GM19397 (cell line): Measurements from ENCODE around the gene RFNG.

ENCODE experiments used
- ATAC-seq: cut with Tn5 transposase; IDR thresholded peaks from one replicate; pipeline ENCODE4 v1.9.1; 2021; ENCODE audit warnings: mild to moderate bottlenecking, moderate library complexity; ENCODE audit not compliant: unreplicated experiment

Gene RFNG, protein sequence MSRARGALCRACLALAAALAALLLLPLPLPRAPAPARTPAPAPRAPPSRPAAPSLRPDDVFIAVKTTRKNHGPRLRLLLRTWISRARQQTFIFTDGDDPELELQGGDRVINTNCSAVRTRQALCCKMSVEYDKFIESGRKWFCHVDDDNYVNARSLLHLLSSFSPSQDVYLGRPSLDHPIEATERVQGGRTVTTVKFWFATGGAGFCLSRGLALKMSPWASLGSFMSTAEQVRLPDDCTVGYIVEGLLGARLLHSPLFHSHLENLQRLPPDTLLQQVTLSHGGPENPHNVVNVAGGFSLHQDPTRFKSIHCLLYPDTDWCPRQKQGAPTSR

DNA sequence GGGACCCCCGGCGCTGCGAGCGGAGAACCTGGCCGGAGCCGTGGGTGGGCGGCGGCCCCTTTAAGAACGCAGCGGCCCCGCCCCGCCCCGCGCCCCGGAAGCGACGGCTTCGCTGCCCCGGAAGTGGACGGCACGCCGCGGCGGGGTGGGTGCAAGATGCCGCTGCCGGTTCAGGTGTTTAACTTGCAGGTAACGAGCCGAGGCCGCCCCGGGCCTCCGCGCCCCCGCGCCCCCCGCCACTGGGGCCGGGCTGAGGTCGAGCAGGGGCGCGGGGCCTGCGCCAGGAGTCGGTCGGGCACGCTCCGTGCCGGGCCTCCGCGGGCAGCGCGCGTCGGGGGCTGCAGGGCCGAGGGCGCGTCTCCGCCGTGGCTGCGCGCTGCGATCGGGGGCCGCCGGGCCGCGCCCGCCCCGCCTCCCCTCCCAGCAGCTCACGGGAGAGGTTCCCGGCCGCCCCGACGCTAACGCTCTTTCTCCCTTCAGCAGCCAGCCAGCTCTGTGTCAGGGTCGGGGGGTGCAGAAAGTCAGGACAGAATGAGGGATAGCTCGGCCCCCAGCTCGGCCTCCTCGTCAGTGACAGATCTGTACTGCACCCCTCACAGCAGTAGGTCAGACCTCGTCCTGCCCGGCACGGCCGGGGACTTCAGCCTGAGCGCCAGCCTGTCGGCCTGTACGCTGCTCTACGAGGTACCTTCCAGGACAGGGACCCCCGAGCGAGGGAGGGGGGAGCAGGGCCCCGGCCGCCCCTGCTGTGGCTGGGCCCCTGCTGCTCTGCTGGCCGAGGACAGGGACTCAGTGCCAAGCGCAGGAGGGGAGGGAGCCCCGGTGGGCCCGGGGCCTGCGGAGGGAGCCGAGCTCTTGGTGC is at the start of gene RFNG, which contains the start of gene GPS1:
Gene RFNG, minus strand, starts transcription at position 36 of the 862 bp plus-strand sequence. CDS start 45 bp downstream, outside the sequence.
Gene GPS1, plus strand, starts transcription at position 123 of the 862 bp plus-strand sequence. Its CDS starts 34 bp downstream, at position 157.
- peak; percentile 60 for ATAC-seq

DNA sequence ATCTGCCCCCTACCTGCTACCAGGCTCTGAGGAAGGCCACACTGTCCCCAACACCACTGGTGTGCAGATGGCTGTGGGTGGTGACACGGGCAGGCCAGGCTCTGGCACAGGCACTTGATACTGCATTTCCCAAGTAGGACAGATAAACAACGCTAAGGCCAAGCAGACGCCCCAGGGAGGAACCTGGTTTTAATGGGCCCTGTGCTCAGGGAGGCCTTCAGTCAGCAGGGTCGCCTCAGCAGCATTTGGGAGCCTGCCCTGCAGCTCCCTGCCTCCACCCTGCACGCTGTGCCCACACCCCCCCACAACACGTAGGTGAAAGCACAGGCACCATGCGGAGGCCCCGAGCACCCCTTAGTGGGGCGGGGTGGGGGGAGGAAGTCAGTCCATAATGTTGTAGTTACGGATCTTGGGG is 49.7 kb upstream of the RFNG start:
- ATAC-seq, result no peak

DNA sequence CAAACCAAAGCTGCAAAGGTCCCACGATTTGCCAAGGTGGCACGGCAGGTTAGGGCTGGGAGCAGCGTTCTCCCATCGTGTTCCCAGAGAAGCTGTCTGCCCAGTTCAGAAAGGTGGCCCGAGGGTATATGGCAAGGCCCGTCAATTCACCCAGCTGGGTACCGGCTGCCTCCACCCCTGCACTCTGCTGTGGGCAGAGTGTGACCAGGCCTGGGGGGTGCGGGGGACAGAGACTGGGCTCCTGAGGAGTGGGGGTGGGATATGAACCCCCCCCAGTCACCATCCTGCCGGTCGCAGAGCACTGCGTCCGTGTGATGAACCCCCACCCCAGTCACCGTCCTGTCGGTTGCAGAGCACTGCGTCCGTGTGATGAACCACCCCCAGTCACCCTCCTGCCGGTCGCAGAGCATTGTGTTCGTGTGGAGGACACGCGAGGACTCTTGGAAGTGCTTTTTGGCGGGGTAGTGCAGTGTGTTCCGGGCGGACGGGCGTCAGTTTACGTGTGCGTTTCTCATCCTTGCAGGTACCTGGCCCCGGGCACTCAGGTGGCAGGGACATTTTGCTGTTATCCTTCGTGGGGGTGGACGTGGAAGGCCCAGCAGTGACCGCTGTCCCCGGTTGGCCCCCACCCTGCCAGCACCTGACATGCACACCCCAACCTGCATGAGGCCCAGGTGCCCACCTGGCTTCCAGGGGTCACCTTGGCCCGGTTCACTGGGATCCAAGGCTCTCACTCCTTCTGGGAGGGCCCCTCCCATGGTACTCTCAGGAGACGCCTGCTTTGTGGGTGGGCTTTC is 49.1 kb upstream of the RFNG start:
- ATAC-seq, result no peak

DNA sequence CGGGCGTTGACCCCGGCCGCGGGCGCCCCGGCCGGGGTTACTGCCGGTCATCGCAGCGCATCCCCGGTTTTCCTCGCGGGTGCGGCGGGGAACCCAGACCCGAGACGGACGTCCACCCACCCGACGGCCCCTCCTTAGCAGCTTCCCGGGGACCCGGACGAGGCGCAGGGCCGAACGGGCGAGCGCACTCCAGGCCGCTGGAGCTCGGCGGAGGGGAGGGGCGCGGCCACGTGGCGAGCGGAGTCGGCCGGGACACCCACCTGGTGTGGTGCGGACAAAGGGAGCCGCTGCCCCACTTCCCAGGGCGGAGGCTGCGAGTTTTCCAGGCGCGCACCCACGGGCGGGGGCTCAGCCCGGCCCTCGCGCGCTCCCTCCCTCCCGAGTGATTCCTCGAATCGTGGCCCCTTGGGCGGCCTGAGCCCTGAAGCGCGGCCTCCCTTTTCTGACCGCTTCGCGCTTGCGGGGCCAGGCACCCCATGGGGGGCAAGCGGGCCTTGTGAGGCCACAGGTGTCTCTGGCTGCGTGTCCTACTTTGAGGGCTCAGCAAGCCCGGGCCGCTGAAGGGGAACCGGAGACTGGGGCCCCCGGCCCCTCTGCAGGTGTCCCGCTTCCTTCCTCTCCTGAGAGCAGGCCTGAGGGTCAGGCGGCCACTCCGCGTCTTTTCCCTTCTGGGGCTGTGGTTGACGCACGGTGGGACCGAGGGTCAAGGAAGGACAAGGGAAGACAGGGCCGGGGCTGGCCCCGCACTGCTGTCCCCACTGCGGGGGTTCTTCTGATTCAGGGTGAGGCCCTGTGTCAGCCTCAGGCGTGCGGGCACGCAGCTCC is 47.5 kb upstream of the RFNG start:
- peak; percentile 2 for ATAC-seq

DNA sequence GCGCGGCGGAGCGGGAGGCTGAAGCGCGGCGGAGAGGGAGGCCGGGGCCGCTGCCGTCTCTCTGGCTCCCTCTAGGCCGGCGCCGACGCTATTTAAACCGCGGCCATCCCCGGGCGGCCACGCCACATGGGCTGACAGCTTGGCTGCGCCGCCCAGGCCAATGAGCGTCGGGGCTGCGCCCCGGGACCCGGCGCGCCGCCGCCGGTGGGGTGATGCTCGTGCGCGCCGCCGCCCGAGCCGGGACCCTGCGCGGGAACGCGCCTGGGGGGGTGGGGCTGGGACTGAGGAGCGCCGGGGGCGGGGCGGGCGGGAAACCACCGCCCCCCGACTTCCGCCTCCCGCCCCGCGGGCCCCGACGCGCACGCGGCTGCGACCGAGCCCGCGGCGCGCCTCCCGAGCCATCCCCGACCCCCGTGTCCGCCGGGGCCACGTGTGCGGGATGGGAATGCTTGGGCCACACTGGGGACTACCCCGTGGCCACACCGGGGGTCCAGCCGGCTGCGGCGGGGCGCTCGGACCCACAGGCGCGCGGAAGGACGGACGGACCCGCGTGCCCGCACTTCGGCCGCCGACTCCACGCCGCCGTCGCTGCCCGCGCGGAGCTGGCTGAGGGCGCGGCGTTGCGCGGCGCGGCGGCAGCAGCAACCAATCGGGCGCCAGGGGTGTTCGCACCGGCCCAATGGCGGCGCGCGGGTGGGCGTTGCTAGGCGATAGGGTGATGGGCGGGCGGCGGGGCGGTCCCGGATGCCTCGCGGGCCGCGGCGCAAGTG is 46.7 kb upstream of the RFNG start, which contains the start of gene FASN:
Gene FASN, minus strand, starts transcription at position 68 of the 770 bp plus-strand sequence. CDS start 1,791 bp downstream, outside the sequence.
- ATAC-seq, result peak; percentile 67

DNA sequence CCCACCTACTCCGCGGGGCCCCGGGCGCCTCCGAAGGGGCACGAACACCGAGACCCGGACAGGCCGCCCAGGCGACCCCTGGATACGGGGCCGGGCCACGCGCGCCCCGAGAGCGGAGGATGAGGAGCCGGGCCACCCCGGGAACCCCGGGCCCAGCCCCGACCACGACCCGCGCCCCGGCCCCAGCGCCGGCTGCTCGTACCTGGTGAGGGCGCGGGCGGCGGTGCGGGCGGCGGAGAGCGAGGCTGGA is 46.2 kb upstream of the RFNG start:
- no peak for ATAC-seq

DNA sequence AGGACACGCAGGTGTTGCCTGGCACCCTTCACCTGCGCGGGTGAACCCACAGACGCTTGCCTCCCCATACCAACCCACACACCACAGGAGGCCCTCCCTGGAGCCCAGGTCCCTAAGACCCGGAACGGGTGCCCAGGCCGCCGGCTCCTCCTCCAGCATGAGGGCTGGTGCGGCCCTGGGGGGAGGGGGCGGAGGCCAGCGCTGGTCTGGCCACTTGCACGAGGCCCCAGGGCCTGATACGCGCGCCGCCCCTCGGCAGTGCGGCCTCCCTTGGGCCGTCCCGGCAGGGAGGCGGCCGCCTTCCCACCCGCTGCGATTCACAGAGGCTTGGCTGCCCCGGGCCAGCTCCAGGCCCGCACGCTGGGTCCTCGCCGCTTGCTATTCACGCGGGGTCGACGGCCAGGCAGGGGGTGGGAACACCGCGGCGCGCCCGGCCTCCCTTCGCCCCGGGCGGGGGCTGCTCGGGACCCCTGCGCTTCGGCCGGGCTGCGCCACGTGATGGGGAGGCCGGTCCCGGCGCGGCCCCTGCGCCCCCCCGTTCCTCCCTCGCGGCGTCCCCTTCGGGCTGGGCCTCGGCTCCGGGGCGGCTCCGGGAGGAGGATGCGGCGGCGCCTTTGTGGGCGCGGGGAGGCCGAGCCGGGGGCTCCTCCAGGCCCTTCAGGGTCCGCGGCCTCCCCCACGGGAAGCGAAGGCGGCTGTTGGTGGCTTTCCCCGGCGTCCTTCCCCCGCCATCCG is 45.7 kb upstream of the RFNG start:
- peak; percentile 1 for ATAC-seq

DNA sequence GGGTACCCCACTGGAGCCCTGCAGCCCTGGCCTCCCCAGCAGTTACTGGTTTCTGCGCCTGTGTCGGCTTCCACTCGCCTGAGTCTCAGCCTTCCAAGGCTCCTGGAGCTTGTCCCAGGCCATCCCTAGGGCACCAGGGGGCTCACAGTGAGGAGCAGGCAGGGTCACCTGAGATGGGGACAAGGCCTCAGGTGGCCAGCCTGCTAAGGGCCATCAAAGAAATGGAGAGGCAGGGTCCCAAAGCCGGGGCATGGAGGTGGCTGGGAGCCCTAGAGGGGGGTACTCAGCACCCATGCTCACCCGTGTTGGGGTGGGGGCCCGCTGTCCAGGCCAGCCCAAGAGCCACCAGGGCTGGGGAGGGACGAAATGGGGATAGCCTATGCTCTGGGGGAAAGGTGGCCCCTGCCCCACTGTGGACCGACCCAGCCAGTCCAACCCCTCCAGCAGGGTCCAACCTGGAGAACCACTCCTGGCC is 45.1 kb upstream of the RFNG start:
- no peak for ATAC-seq

DNA sequence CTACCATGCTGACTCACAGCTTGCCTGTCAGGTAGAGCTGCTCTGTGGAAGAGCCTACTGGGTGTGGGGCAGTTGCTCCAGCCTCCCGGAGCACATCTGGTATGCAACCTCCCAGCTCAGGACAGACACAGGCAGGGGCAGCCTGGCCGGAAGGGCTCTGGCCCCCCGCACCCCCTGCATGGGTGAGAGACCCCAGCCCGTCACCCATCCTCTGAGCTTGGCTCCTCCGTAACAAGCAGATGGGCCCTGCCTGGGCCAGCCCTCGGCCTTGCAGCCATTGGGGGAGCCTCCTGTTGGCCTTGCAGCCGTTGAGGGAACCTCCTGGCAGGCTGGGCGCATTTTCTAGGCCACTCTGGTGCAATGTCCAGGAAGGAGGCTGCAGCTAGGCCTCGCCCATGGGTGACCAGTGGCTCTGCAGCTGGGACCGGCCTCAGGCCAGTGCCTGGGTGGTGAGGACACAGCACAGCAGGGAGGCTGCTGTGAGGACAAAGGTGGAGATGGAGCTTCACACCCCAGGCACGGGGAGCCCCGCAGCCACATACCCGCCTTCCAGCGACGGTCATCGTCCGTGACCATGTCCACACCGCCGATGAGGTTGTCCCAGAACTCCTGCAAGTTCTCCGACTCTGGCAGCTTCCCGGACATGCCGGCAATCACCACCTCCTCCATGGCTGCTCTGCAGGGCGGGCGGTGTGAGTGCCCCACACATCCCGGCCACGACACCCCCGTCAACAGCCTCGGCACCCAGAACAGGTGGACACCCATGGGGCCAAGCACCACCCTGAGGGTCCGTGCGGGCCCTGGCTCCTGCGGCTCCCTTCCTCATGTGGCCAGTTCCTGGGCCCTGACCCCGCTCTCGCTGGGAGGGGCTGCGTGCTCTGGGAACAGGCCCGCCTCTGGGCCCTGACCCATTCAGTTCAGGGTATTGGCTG is 44.4 kb upstream of the RFNG start:
- no peak for ATAC-seq

DNA sequence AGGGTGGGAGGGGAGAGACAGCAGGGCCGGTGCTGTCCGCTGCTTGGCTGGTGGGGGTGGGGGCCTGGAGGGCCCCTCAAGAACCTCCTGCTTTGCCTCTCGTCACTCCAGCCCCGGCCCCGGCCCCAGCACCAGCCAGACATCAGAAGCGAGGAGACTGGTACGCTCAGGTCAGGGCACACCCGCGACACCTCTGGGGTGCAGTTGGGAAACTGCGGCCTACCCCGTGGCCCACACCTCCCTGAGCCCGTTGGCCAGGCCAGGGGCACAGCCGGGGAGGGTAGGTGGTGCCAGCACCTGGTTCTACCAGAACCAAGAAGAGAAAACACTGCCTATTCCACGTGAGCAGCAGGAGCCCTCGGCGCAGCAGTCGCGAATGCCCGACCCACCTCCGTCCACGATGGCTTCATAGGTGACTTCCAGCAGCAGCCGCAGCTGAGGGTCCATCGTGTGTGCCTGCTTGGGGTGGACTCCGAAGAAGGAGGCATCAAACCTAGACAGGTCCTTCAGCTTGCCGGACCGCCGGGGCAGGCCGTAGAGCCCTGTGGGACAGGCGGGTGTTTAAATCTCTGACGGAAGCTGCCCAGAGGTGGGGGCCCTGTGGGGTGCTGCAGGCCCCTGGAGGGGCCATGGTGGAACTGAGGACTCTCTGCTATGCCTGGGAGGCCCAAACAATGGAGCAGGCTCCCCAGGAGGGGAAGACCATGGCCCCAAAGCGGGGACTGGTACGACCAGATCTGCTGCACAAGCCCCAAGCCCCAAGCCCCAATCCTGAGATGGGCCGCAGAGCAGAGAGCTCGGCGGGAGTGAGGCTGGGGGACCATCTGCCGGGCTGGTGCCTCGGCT is 43.5 kb upstream of the RFNG start:
- ATAC-seq, result no peak

DNA sequence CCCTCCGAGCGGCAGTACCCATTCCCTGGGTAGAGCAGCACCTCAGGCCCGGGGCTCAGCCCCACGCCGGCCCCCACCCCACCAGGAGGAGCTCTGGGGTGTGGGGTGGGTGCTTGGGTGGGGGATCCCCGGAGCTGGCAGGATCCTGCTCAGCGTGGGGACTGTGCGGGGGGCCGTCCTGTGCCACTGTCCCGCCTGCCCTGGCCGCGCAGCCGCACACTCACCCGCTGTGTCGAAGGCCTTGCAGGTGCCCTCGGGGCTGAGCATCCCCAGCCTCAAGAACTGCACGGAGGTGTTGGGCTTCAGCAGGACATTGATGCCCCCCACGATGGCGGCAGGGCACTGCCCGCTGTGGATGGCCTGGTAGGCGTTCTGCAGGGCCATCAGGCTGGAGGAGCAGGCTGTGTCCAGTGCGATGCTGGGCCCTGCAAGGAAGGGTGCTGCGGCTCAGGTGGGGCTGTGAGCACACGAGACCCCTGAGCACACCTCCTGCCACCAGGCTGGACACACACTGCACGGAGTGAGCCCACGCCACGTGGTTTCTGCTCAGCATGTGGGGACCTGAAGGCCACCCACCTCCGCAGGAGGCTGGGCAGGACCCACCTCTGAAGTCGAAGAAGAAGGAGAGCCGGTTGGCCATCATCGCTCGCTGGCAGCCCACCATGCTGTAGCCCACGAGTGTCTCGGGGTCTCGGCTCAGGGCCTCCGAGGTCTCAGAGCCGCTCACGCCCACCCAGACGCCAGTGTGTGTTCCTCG is 41.6 kb upstream of the RFNG start:
- no peak for ATAC-seq

DNA sequence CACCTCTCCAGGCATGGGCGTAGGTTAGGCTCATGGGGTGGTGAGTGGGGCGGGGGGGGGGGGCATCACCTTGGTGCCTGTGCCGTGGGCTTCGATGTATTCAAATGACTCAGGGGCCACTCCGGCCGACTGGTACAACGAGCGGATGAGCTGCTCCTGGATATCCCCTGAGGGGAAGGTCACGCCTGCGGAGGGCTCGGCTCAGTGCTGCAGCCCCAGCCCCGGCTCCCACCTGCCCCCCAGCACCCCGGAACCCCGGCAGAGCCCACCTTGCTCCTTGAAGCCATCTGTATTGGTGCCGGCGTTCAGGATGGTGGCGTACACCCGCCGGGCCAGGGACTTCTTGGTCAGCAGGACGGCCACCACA is 41.0 kb upstream of the RFNG start:
- no peak for ATAC-seq

DNA sequence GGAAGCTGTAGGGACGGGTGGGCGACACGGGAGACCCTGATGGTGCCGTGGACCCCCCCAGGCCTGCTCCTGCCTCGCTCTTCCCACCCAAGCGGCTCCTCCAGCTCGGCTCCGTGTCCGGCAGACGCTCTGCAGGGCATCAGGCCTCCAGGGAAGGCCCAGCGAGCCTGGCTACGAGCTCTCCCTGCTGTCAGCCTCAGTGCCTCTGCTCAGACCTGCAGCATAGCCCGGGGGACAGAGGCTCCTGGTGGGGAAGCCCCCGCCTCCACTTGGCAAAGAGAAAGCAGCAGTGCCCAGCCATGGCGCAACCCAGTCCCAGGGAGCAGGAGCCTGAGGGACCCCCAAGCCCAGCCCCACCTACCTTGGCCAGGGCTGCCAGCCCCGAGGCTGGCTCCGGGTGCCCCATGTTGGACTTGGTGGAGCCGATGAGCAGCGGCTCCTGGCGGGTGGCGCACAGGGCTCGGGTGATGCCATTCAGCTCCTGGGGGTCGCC is 40.5 kb upstream of the RFNG start:
- ATAC-seq, result no peak

DNA sequence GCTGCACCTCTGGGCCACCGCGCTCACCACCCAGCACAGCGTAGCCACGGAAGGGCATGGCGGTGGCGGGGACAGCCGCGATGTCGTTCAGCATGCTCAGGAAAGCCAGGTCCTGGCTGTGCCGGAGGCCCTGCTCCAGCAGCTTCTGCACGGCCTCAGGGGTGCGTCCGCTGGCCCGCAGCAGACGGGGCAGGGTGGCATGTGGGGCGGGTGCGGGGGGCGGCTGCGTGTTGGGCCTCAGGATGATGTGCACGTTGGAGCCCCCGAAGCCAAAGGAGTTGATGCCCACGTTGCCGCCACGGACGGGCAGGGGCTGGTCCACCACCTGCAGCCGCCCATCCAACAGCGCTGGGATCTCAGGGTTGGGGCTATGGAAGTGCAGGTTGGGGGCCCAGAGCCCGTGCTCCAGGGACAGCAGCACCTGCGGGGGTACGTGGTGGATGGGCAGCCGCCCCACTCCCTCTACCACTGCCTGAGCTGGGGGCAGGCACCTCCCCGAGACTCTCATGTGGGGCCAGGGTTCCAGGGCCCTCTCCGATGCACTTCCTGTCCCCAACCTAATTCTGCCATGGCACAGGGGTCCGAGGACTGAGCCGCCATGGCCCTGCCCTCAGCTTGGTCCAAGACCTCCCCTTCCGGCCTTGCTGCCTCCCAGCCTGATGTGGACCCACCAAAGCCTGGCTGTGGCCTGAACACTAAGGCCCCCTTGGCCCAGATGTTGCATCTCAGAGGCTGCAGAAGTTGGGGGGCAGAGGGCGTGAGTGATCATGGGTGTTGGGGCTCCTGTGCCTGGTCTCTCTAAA is 39.9 kb upstream of the RFNG start:
- no peak for ATAC-seq

DNA sequence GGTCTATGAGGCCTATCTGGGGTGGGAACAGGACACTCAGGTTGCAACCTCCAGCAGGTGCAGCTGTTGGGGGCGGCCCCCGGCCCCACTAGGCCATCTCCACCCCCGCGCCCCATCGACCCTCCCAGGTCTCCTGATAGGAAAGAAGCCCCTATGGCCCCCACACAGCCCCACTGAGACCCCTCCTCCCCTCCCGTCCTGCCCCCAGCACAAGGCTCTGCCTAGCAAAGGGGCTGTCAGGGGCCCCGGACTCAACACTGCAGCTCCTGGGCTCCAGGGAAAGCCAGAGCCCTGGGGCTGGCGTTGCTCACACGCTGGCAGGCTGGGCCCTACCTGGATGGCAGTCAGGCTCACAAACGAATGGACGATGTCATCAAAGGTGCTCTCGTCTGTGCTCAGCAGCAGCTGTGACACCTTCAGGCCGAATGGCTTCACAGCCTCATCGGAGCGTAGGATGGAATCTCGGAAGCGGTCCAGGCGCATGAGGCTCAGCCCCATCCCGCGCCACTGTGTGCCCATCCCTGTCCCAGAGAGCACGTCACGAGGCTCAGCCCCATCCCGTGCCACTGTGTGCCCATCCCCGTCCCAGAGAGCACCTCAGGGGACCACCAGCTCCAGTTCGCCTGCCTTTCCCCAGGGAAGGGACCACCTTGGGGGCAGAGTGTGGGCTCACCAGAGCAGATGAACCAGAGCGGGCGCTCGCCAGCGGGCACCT is 39.1 kb upstream of the RFNG start:
- no peak for ATAC-seq
